ENCODE results near the gene CCZ1B. TPM values are rescaled to one million over a fixed set of nuclear protein-coding genes. Genes with fewer than 3 reads are reported as not detected.
"Not testable (repeated sequence)": the region's sequence is repeated elsewhere in the genome, so short reads cannot be mapped to it uniquely, and the experiment has no call there.

The CCZ1B gene
- total and polyA plus RNA-seq, 2 of the 8 experiments (the other 6 are each of a cell fraction or from before 2014, with no cell fraction given), result 18.0 to 55.2 TPM

DNA sequence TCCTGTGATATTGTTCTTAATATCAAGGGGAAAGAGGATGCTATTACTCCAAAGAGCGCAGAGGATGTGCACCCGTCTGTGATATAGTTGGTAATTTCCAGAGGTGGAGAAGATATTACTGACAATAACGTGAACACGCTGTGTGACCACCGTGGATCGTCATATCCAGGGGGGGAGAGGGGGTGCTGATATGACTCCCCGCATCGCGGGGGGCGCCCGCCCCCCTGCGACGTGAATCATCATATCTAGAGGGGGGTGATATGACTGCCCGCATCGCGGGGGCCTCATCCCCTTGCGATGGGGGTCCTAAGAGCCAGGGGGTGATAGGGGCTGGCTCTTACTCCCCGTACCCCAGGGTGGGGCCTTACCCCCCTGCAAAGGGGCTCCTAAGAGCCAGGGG, 21.7 kb upstream of the CCZ1B start:
- H2BK12ac ChIP-seq (ENCODE audit: low read depth, low read length); H3K18ac ChIP-seq (ENCODE audit: extremely low read depth, low read length); DNase-seq (ENCODE audit: low read depth in 1 of 2, low spot score in 2 of 2); H3K23ac ChIP-seq (ENCODE audit: insufficient read length); H3K23me2 ChIP-seq (ENCODE audit: low read depth, low read length); H3K36me3 ChIP-seq (ENCODE audit: control insufficient read depth in 2 of 4, insufficient read depth in 4 of 4, low read length in 3 of 4); FAIRE-seq; H4K20me1 ChIP-seq (replicated peaks in 1 of 2; ENCODE audit: control insufficient read depth in 1 of 2, insufficient read depth in 2 of 2, low read length in 2 of 2); H3K9ac ChIP-seq (replicated peaks in 1 of 4; ENCODE audit: extremely low read depth in 1 of 4, low read depth in 3 of 4, low read length in 3 of 4); H3K14ac ChIP-seq (ENCODE audit: insufficient read length); CTCF ChIA-PET (ENCODE audit: partially characterized antibody); H3K79me1 ChIP-seq (ENCODE audit: low read depth, low read length); H3K27me3 ChIP-seq (replicated peaks in 1 of 4; ENCODE audit: control insufficient read depth in 3 of 4, extremely low read depth in 1 of 4, insufficient read depth in 3 of 4, low read length in 3 of 4); H3K4me2 ChIP-seq (ENCODE audit: insufficient read depth in 1 of 2, low read depth in 2 of 2, low read length in 2 of 2); POLR2A ChIA-PET (ENCODE audit: partially characterized antibody); H4K91ac ChIP-seq (replicated peaks; ENCODE audit: insufficient read length, low read length); H2AFZ ChIP-seq (ENCODE audit: low read length); H2BK20ac ChIP-seq (ENCODE audit: low read length); H2BK15ac ChIP-seq (ENCODE audit: low read length); H3K4me1 ChIP-seq (replicated peaks in 1 of 4; ENCODE audit: control insufficient read depth in 3 of 4, insufficient read depth in 4 of 4, low read length in 3 of 4); H2AK5ac ChIP-seq (ENCODE audit: low read depth, low read length); H3K4me3 ChIP-seq (ENCODE audit: extremely low read depth in 1 of 4, insufficient read depth in 2 of 4, low read depth in 3 of 4, low read length in 4 of 4); H3K9me3 ChIP-seq (ENCODE audit: insufficient read depth in 2 of 2, low read depth in 1 of 2, low read length in 1 of 2); H3K56ac ChIP-seq (replicated peaks; ENCODE audit: insufficient read length, low read depth, low read length); H2BK5ac ChIP-seq (ENCODE audit: low read depth, low read length); H3K4ac ChIP-seq (replicated peaks; ENCODE audit: insufficient read length, low read depth, low read length); H4K5ac ChIP-seq (ENCODE audit: insufficient read length, low read depth, low read length); H2BK120ac ChIP-seq (replicated peaks; ENCODE audit: low read depth, low read length); H3K79me2 ChIP-seq (ENCODE audit: control insufficient read depth in 1 of 2, insufficient read depth in 2 of 2, low read length in 2 of 2); H4K8ac ChIP-seq (ENCODE audit: extremely low read depth, insufficient read depth, low read length); H3K27ac ChIP-seq (ENCODE audit: low read depth, low read length): not testable (repeated sequence)
- WGBS, 2 experiments (ENCODE audit: extremely low coverage in 1 of 2, insufficient coverage in 1 of 2, insufficient read length in 1 of 2, insufficient replicate concordance in 2 of 2, low coverage in 1 of 2, low lambda C conversion rate in 2 of 2, missing lambda C conversion rate in 1 of 2), result no CpG with 5 or more reads among the region's 18 CpGs

DNA sequence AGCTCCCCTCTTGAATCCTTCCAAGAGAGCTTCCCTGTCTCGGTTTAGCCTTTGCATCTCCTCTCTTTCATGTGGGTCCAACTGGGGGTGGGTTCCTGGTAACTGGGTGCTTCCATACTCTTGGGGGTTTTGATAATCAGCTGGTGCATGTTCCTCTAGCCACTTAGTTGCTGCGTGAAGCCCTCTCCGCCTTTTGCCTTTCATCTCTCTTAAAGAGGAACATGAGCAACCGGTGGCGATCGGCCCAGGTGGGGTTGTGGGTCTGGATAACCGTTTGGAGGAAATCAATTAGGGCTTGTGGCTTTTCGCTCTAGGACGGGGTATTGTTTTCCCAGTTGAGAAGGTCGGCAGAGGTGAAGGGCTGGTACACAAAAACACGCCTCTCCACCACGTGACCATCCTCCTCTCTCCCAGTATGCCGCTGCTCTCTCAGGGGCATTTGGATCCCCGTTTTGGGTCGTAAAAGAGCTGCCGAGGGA, 19.9 kb upstream of the CCZ1B start:
- H3K18ac ChIP-seq (ENCODE audit: extremely low read depth, low read length); H3K9me3 ChIP-seq (ENCODE audit: insufficient read depth in 2 of 2, low read depth in 1 of 2, low read length in 1 of 2); H3K4me1 ChIP-seq (replicated peaks in 1 of 4; ENCODE audit: control insufficient read depth in 3 of 4, insufficient read depth in 4 of 4, low read length in 3 of 4); H3K14ac ChIP-seq (ENCODE audit: insufficient read length); H4K91ac ChIP-seq (replicated peaks; ENCODE audit: insufficient read length, low read length); H3K56ac ChIP-seq (replicated peaks; ENCODE audit: insufficient read length, low read depth, low read length); H3K27me3 ChIP-seq (replicated peaks in 1 of 4; ENCODE audit: control insufficient read depth in 3 of 4, extremely low read depth in 1 of 4, insufficient read depth in 3 of 4, low read length in 3 of 4); H3K36me3 ChIP-seq (ENCODE audit: control insufficient read depth in 2 of 4, insufficient read depth in 4 of 4, low read length in 3 of 4); H2AFZ ChIP-seq (ENCODE audit: low read length); H3K79me1 ChIP-seq (ENCODE audit: low read depth, low read length); H4K5ac ChIP-seq (ENCODE audit: insufficient read length, low read depth, low read length); H4K8ac ChIP-seq (ENCODE audit: extremely low read depth, insufficient read depth, low read length); H2AK5ac ChIP-seq (ENCODE audit: low read depth, low read length); H3K23me2 ChIP-seq (ENCODE audit: low read depth, low read length); H3K23ac ChIP-seq (ENCODE audit: insufficient read length); H3K27ac ChIP-seq (ENCODE audit: low read depth, low read length); H3K4ac ChIP-seq (replicated peaks; ENCODE audit: insufficient read length, low read depth, low read length); H2BK15ac ChIP-seq (ENCODE audit: low read length); H3K9ac ChIP-seq (replicated peaks in 1 of 4; ENCODE audit: extremely low read depth in 1 of 4, low read depth in 3 of 4, low read length in 3 of 4); H2BK12ac ChIP-seq (ENCODE audit: low read depth, low read length); H3K79me2 ChIP-seq (ENCODE audit: control insufficient read depth in 1 of 2, insufficient read depth in 2 of 2, low read length in 2 of 2); H4K20me1 ChIP-seq (replicated peaks in 1 of 2; ENCODE audit: control insufficient read depth in 1 of 2, insufficient read depth in 2 of 2, low read length in 2 of 2); H3K4me3 ChIP-seq (ENCODE audit: extremely low read depth in 1 of 4, insufficient read depth in 2 of 4, low read depth in 3 of 4, low read length in 4 of 4); FAIRE-seq; H2BK20ac ChIP-seq (ENCODE audit: low read length); POLR2A ChIA-PET (ENCODE audit: partially characterized antibody); H3K4me2 ChIP-seq (ENCODE audit: insufficient read depth in 1 of 2, low read depth in 2 of 2, low read length in 2 of 2); H2BK5ac ChIP-seq (ENCODE audit: low read depth, low read length); DNase-seq (ENCODE audit: low read depth in 1 of 2, low spot score in 2 of 2); H2BK120ac ChIP-seq (replicated peaks; ENCODE audit: low read depth, low read length): not testable (repeated sequence)
- CTCF ChIA-PET (ENCODE audit: partially characterized antibody), result interaction anchor here (1.3 kb wide), 1 partner anchor 79 kb away, joined by 3 read pairs; no protein-coding TSS in a partner anchor
- WGBS, 2 experiments (ENCODE audit: extremely low coverage in 1 of 2, insufficient coverage in 1 of 2, insufficient read length in 1 of 2, insufficient replicate concordance in 2 of 2, low coverage in 1 of 2, low lambda C conversion rate in 2 of 2, missing lambda C conversion rate in 1 of 2), result 90% methylated on average over 16 of the region's 16 CpGs; no CpG with 5 or more reads in 1 of the 2 experiments

Data from H1 (cell line).